Stimulated activated CD8-positive, alpha-beta memory T cell treated with anti-CD3 and anti-CD28 coated beads, Interleukin-15, amount 100 ng/mL, for 24 hours (primary cell): Measurements from ENCODE around the gene SLC2A9.
"Not testable (repeated sequence)": the region's sequence is repeated elsewhere in the genome, so short reads cannot be mapped to it uniquely, and the experiment has no call there.

Experiments
- DNase-seq: peaks from one replicate; pipeline ENCODE4 v3.0.0-alpha.2; 2020; ENCODE audit warnings: low read depth

Gene SLC2A9

GRCh38 chr4:9997886-9998285, 23.4 kb downstream of the SLC2A9 start:
- no peak for DNase-seq

DNA sequence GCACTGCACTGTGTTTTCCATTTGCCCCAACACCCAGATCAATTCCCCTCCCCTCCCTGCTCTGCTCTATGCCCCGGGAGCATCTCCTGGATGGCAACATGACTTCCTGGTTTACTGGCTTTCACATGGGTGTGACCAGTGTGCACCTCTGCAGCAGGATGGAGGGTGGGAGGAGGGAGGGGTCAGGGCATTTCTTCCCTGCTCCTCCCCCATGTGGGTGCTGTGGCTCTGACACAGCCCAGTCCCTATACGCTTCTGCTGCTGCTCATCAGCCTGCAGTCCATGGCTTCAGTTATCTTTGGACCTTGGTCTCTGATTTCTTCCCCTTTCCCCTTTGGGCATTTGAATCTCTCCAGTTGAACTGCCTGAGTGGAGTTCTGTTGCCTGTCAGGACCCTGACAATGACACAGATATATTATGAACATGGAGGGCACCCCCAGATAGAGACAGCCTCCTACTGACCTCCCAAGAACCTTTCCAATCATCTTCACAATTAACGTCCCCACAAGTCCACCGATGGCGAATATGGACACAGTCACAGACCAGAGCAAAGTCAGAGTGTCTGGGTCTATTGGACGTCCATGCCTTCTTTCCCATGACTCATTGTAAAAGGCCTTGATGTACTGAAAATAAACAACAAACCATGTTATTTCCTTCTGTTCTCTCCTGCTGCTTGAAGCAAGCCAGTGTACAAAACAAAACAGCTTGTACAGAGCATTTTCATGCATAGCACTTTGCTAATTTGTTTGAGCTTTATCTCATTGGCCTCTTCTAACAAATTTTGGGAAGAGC, 24.8 kb downstream of the SLC2A9 start:
- DNase-seq = no peak

DNA sequence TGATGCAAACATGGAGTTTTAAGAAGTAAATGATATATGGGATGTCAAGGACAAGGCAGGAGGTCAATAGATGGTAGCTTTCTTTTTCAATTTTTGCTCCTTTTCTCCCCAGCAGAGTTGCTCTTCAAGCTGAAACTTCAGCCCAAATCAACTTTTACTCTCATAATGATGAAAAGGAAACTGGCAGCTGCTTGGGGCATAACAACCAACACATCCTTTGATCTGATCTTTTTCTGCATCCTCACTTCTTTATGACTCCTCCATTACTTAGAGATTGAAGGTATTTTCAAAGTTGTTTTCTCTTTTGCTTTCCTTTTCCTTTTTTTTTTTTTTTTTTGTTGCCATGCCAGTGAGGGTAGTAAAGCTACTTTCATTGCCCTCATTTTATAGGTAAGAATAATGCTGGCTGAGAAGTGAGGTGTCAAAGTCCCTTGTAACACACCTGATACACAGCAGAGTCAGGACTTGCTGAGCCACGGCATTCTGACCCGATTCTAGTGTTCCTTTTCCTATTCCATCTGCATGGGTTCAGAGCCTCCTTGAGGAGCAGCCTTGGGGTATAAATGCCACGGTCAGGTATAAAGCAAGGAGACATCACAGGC, 26.9 kb downstream of the SLC2A9 start:
- no peak for DNase-seq

DNA sequence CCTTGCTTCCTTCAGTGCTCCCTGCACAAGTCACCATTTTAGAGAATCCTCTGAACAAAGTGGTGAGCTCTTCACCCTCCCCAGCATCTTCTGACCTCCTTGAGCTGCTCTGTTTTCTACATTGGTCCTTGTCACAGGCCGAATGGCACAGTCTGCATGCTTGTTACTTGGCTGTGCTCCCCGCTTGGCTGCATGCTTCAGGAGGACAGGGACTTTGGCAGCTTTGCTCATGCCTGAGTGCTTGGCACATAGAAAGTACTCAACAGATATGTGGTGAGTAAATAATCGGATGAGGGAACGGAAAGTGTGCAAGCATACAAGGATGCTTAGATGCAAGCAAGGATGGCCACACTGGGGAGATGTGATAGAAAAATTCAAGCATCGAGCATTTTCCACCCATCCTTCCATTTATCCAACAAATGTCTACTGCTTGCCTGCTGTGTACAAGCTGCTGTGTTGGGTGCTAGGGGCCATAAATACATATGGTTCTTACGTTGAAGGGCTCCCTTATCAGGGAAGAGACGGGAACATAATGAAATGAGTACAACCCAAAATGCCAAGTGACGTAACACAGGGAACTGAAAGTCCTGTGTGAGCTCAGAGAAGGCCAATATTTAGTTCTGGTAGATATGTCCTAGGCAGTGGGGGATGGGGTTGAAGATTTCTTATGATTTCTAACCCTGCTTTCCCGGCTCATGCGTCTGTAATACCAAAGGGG, 31.2 kb downstream of the SLC2A9 start:
- DNase-seq = no peak

- DNase-seq = no peak
Observed at GRCh38 chr4:9988933-9989332, 32.4 kb downstream of the SLC2A9 start.

DNA sequence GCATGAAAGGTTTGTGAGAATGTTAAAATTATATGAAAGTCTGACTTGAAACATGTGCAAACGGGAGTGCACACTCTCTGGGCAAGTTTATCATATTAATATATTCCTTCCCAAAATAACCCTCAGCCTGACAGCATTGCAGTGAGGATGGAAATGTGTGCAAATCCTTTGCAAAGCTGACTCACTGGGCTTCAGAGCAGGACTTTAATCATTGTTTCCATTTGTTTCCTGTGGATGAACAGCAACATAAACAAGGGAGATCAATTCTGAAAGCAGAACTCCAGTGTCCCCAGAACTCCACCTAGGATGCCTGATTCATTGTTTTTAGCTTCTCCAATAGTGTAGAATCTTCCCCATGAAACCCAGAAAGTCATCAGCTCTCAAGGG, 32.9 kb downstream of the SLC2A9 start:
- no peak for DNase-seq

DNA sequence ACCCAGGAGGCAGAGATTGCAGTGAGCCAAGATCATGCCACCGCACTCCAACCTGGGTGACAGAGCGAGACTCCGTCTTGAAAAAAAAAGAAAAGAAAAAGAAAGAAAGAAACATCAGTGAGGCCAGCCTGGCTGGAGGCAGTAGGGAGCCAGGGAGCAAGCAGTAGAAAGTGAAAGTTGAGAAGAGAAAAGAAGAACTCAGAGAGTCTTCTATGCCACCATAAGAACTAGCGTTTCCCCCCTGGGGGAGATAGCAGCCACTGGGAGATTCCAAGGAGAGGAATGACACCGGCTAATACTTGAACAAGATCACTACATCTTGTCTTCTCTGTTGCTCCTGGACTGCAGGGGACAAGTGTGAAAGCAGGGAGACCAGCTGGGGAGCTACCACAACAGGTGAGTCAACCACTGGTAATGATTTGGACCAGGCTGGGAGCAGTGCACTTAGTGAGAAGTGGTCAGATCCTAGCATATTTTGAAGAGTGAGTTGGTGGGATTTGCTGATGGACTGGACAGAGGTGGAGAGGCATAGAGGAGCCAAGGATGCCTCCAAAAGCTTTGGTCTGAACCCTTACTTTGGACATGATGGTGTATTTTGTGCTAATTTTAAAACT, 33.4 kb downstream of the SLC2A9 start:
- DNase-seq = no peak

GRCh38 chr4:9984621-9985020, 36.7 kb downstream of the SLC2A9 start:
- DNase-seq = no peak

- DNase-seq = no peak
Observed at GRCh38 chr4:9983211-9983610, 38.1 kb downstream of the SLC2A9 start.

GRCh38 chr4:9981899-9982298, 39.4 kb downstream of the SLC2A9 start:
- not testable (repeated sequence) for DNase-seq

DNA sequence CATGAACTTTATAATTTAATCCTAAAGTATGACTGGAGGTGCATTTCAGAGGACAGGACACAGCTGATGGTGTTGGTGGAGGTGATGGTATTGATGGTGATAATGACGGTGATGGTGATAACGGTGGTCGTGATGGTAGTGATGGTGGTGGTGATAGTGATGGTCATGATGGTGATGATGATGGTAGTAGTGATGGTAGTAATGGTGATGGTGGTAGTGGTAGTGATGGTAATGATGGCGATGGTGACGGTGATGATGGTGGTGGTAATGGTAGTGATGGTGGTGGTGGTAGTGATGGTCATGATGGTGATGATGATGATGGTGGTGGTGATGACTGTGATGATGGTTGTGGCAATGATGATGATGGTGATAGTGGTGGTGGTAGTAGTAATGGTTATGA, 40.4 kb downstream of the SLC2A9 start:
- no peak for DNase-seq

DNA sequence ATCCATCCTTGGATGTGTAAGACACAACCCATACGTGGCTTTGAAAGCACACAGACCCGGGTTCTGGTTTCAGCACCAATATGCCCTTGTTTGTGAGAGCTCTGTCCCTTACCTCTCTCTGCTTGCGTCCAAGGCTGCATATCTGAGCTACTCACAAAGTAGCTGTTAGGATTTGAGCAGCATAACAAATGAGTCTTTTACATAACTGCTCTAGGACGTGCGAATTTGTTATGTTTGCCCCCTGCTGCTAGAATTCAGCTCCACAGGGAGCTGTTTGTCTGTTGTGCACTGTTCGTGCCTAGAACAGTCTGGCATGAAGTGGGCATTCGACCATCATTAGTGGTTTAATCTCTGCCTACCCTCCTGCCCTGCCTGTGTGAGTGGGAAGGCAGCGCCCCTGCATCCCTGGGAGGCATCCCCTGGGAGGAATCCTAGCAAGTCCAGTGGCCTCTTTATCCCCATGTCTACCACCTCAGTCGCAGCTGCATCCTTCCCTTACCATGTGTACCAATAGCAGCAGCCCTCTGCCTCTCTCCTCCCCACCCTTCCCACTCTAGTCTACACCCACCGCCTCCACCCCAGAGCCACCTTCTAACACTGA, 42.1 kb downstream of the SLC2A9 start:
- DNase-seq = no peak

- no peak for DNase-seq
Observed at GRCh38 chr4:9977518-9978031, 43.7 kb downstream of the SLC2A9 start.

DNA sequence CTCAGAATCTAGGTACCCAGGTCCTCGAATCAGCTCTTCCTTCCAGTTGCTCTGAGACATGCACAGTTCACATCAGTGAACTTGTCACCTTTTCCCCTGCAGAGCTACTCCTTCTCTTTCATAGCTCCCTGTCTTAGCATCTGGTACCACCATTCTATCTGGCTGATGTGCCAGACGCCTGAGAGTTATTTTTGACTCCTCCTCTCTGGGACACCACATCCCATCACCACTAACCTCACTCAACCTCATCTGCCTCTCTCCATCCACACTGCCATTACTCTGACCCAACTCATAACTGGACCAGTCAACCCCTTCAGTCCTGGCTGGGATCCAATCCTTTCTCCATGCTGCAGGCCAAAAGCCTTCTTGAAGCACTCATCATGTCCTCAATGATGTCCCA, 44.5 kb downstream of the SLC2A9 start:
- no peak for DNase-seq

DNA sequence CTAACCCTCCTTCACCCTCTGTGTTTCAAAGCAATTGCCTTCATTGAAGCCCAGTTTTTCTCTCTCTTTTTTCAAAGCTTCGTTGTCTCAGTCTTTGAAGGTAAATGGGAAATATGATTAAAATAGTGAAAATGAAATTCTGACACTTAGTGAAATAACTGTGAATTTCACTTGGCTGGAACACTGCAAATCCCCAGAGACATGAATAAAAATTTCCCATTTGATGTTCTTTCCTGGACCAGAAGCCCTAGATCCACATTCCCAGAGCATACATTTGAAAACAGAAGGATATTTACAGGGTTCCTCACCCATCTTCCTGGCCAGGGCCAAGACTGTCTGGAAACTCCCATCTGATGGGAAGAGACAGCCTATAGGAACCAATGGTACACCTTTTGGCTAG, 45.0 kb downstream of the SLC2A9 start:
- no peak for DNase-seq

DNA sequence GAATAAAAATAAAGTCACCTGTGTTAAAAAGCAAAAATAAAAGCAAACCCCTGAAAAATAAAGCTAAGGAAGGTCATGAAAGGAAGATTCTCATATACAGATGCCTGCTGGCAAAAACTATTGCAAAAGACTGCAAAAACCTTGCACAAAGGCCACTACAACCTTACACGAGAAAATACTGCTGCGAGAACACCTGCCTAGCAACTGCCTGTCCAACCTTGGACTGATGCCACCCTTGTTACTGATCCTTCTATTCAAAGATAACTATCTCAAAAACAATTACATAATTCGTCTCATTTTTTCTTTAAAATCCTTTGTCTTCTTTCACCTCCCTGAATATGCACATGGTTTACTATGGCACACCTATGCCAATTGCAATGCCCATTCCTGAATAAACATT, 49.6 kb downstream of the SLC2A9 start:
- no peak for DNase-seq

GRCh38 chr4:9970399-9971011, 50.8 kb downstream of the SLC2A9 start:
- no peak for DNase-seq

- DNase-seq = no peak
Observed at GRCh38 chr4:9969526-9970398, 51.5 kb downstream of the SLC2A9 start.

DNA sequence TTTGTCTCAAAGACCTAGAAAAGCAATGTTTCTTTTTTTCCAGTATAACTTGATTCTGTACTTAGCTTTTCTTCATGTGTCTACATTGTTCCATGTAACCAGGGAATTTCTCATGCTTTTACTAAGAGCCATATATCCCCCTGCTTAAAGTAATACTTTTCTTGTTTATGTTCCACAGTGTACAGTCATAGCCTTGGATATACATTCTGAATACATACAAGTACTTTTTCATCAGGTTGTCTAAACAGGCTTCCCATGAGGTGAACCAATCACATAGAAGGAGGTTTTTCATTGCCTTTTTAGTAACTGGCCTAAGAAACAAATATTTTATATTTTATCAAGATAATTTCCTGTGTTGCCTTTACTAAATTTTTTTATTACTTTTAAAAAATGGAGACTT, 52.8 kb downstream of the SLC2A9 start:
- no peak for DNase-seq

GRCh38 chr4:9964879-9965278, 56.4 kb downstream of the SLC2A9 start:
- DNase-seq = no peak

DNA sequence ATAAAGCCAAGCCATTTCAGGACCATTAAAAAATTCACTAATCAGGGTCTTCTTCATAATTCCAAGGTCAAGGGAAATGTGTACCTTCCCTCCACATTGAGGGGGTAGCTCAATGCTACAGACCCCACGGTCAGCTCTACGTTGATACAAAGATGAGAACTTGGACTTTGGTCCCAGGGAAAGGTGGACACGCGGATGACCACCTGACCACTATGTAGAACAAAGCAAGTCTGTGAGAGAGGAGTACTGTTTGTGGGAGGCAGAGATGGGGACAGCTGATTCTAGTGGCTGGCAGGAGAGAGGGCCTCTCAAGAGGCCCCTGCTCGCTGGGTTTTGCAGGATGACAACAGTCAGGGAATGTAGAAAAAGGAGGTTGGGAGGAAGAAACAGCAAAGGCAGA, 58.0 kb downstream of the SLC2A9 start:
- no peak for DNase-seq
